Measurements from ENCODE around the gene DNAJC16. TPM values are rescaled to one million over a fixed set of nuclear protein-coding genes. Genes with fewer than 3 reads are reported as not detected.

The DNAJC16 gene
- total and polyA plus RNA-seq, 2 of the 13 experiments (the other 11 are each of a cell fraction or from before 2014, with no cell fraction given): 11.4 to 15.4 TPM

GRCh38 chr1:15603050-15603965, 76.7 kb downstream of the DNAJC16 start (continued):
- TF ChIP-seq ZBTB37 (CRISPR knock-in tag; IDR thresholded peaks at IDR 0.05) (peak; percentile 88), ZNF780A (CRISPR knock-in tag; IDR thresholded peaks at IDR 0.05) (no peak), RXRB (CRISPR knock-in tag; IDR thresholded peaks at IDR 0.05; ENCODE audit: borderline replicate concordance) (peak; percentile 34; the same call in 1 of the 2 replicates), ZNF580 (CRISPR knock-in tag; IDR thresholded peaks at IDR 0.05; ENCODE audit: borderline replicate concordance, low read depth) (0 out of 2 replicates have a peak, but pooled peaks have one; percentile 80), ZNF12 (CRISPR knock-in tag; IDR thresholded peaks at IDR 0.05) (no peak; the same call in 1 of the 2 replicates), ZNF143 (CRISPR knock-in tag; IDR thresholded peaks at IDR 0.05) (peak; percentile 65), CCDC6 (CRISPR knock-in tag; IDR thresholded peaks at IDR 0.05) (peak; percentile 85; the same call in 1 of the 2 replicates), THAP11 (CRISPR knock-in tag; IDR thresholded peaks at IDR 0.05) (peak; percentile 80), ZNF792 (CRISPR knock-in tag; IDR thresholded peaks at IDR 0.05) (peak; percentile 86; the same call in 1 of the 2 replicates), IRX3 (CRISPR knock-in tag; IDR thresholded peaks at IDR 0.05; ENCODE audit: borderline replicate concordance, low read depth) (no peak), CBX5 (CRISPR knock-in tag; IDR thresholded peaks at IDR 0.05; ENCODE audit: borderline replicate concordance) (peak; percentile 83; the same call in 1 of the 2 replicates), EED (CRISPR knock-in tag; IDR thresholded peaks at IDR 0.05) (peak; percentile 87; the same call in 1 of the 2 replicates), XBP1 (CRISPR knock-in tag; IDR thresholded peaks at IDR 0.05) (no peak), HOXA5 (CRISPR knock-in tag; IDR thresholded peaks at IDR 0.05) (no peak), TERF1 (CRISPR knock-in tag; IDR thresholded peaks at IDR 0.05) (no peak), ZNF567 (CRISPR knock-in tag; IDR thresholded peaks at IDR 0.05; ENCODE audit: borderline replicate concordance) (peak; percentile 49; the same call in 1 of the 2 replicates), SAFB2 (CRISPR knock-in tag; IDR thresholded peaks at IDR 0.05; ENCODE audit: borderline replicate concordance, low read depth) (peak; percentile 45; the same call in 1 of the 2 replicates), HOMEZ (CRISPR knock-in tag; IDR thresholded peaks at IDR 0.05; ENCODE audit: low read depth) (peak; percentile 56; the same call in 1 of the 2 replicates), DDIT3 (CRISPR knock-in tag; IDR thresholded peaks at IDR 0.05) (0 out of 2 replicates have a peak, but pooled peaks have one; percentile 28), ZNF235 (CRISPR knock-in tag; IDR thresholded peaks at IDR 0.05; ENCODE audit: borderline replicate concordance) (no peak), ETV6 (CRISPR knock-in tag; conservative IDR thresholded peaks at IDR 0.05) (no peak), KLF9 (CRISPR knock-in tag; IDR thresholded peaks at IDR 0.05; ENCODE audit: low read depth) (peak; percentile 88; the same call in 1 of the 2 replicates), ZNF652 (CRISPR knock-in tag; IDR thresholded peaks at IDR 0.05; ENCODE audit: borderline replicate concordance, low read depth) (no peak), PHF21A (CRISPR knock-in tag; IDR thresholded peaks at IDR 0.05) (peak; percentile 57; the same call in 1 of the 2 replicates), HOXD1 (CRISPR knock-in tag; IDR thresholded peaks at IDR 0.05) (peak; percentile 50; the same call in 1 of the 2 replicates), ZNF766 (CRISPR knock-in tag; IDR thresholded peaks at IDR 0.05; ENCODE audit: borderline replicate concordance) (no peak)

Measured in HepG2 (cell line).